ENCODE data around the gene KNSTRN.

The KNSTRN gene

DNA sequence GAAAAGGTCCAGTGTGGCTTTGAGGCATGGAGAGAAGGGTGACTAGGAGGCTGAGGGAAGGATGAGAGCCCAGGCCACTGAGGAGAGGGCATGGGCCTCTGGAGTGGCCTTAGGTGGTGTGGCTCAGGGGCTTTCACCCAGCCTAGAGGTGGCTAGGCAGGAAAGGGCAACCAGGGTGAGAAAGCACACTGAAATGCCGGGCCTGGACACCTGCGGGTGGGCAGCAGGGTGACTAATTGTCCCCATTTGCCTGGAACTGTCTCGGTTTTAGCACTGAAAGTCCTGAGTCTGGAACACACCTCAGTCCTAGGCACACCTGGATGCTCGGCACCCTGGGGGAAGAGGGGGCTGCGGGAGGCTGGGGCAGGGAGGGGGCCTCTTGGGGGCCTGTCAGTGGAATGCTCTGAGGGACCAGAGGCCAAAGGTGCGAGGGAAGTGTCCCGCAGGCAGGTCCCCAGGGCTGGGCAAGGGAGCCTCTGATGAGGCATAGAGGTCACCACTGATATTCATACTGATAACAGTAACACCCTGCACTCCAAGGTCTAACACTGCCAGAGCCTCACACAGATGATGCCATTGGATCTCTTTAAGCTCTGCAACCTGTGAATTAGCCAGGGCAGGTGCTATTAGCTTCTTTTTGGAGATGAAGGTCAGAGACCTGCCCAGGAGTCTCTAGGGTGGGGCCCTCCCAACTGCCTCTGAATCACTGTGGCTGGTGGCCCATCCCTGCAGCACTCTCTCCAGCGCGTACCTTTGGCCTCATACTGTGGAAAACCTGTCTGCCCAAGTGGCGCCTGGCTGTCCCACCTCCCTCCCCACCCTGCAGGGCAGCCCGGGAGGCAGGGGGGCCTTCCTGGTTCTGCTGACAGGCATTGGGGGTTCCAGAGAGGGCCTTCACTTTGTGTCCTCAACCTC, 34.7 kb upstream of the KNSTRN start:
- Histone ChIP-seq H3K4me1 (peaks cover 0 to 24% (median 23%) of the 10 kb centered on the region in 4 donors), H3K27me3 (no peaks in the 10 kb centered on the region), H3K27ac (no peak overlapping the region), H3K4me3 (no peak overlapping the region), H3K9me3 (no peaks in the 10 kb centered on the region), H3K36me3 (no peaks in the 10 kb centered on the region)
- DNase-seq = no peak
- intact Hi-C loops (cut with DNase I; ENCODE audit: low total_unique reads) = no loop called here
- TF ChIP-seq, protein P1, sequence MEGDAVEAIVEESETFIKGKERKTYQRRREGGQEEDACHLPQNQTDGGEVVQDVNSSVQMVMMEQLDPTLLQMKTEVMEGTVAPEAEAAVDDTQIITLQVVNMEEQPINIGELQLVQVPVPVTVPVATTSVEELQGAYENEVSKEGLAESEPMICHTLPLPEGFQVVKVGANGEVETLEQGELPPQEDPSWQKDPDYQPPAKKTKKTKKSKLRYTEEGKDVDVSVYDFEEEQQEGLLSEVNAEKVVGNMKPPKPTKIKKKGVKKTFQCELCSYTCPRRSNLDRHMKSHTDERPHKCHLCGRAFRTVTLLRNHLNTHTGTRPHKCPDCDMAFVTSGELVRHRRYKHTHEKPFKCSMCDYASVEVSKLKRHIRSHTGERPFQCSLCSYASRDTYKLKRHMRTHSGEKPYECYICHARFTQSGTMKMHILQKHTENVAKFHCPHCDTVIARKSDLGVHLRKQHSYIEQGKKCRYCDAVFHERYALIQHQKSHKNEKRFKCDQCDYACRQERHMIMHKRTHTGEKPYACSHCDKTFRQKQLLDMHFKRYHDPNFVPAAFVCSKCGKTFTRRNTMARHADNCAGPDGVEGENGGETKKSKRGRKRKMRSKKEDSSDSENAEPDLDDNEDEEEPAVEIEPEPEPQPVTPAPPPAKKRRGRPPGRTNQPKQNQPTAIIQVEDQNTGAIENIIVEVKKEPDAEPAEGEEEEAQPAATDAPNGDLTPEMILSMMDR (IDR thresholded peaks at IDR 0.05) = no peak

DNA sequence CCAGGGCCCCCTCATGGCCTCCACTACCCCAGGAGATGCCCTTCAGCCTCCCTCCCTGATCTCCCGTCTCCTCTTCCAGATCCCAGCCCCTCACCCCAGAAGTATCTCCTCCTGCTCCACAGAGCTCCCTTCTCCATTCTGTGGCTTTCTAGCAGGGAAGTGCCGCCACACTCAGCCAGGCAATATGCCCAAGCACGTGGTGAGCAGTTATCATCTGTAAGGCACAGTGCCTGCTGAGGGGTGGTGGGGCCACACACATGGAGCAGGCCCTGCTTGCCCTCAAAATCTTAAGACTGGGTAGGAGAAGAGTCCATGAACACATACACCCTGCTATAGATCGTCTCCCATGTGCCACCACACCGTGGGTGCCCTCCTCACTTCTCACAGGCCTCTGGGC, 34.0 kb upstream of the KNSTRN start:
- no peak overlapping the region for H3K27ac ChIP-seq

DNA sequence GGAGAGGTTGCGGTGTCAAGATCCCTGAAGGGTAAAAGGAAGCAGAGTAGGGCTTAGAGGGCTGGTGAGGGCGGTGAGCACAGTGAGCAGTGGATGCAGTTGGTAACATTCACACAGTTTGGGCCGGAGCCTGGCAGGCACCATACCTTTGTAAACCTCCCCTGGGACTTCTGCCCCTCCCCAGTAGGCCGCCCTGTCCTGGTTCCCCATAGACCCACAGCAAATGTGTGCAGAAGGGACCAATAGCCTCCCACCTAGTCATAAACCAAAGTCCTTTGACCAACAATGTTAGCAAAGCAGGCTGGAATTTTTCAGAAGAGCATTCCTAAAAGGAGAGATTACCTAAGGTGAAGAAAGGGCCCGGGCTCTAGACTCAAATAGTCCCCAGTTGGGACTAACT, 33.4 kb upstream of the KNSTRN start:
- H3K27ac ChIP-seq = no peak overlapping the region
- H3K4me1 ChIP-seq = peaks cover 0 to 18% (median 11%) of the 10 kb centered on the region in 4 donors
- no peaks in the 10 kb centered on the region for H3K27me3 ChIP-seq
- no peaks in the 10 kb centered on the region for H3K9me3 ChIP-seq
- DNase-seq = no peak
- intact Hi-C loops (cut with DNase I; ENCODE audit: low total_unique reads) = no loop called here
- TF ChIP-seq, protein P1 (IDR thresholded peaks at IDR 0.05) = no peak
- no peak overlapping the region for H3K4me3 ChIP-seq
- no peaks in the 10 kb centered on the region for H3K36me3 ChIP-seq

More for the DNA sequence above, 34.0 kb upstream of the KNSTRN start:
- no peak for DNase-seq
- intact Hi-C loops (cut with DNase I; ENCODE audit: low total_unique reads) = no loop called here
- Histone ChIP-seq H3K4me3 (no peak overlapping the region), H3K4me1 (peaks cover 0 to 18% (median 16%) of the 10 kb centered on the region in 4 donors), H3K9me3 (no peaks in the 10 kb centered on the region), H3K36me3 (no peaks in the 10 kb centered on the region), H3K27me3 (no peaks in the 10 kb centered on the region)
- TF ChIP-seq, protein P1 (IDR thresholded peaks at IDR 0.05) = no peak

DNA sequence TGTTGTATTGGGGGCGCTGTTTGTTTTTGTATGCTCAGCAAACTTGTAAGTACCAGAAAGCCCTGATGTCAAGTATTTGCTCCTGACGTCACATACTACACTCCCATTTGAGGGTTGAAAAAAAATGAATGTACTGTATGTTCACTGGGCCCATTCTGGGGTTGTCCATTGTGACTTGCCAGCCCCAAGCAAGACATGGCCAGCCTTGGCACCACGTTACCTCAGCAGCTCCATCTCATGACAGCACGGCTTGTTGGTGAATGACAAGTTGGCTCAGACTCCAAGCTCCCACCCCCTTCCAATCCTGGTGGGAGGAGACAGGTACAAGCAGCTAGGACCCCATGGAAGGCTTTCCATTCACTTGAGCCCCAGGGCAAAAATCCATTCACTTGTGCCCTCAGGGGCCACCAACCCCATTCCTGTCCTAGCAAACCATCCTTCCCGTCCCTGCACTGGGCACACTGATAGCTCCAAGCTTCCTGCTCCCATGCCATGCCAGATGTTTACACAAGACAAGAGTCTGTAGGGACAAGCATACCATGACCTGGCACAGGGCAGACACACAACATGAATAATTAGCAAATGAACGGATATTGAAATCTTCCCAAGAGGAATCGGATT, 30.1 kb upstream of the KNSTRN start:
- Histone ChIP-seq H3K36me3 (no peaks in the 10 kb centered on the region), H3K27ac (no peak overlapping the region), H3K4me3 (no peak overlapping the region), H3K4me1 (peaks cover 0 to 15% (median 5%) of the 10 kb centered on the region in 4 donors), H3K27me3 (no peaks in the 10 kb centered on the region), H3K9me3 (no peaks in the 10 kb centered on the region)
- intact Hi-C loops (cut with DNase I; ENCODE audit: low total_unique reads) = loop anchor here (5.0 kb wide), 1 partner anchor 135 kb away; no protein-coding TSS in a partner anchor
- TF ChIP-seq, protein P1 (IDR thresholded peaks at IDR 0.05) = no peak
- DNase-seq = no peak

DNA sequence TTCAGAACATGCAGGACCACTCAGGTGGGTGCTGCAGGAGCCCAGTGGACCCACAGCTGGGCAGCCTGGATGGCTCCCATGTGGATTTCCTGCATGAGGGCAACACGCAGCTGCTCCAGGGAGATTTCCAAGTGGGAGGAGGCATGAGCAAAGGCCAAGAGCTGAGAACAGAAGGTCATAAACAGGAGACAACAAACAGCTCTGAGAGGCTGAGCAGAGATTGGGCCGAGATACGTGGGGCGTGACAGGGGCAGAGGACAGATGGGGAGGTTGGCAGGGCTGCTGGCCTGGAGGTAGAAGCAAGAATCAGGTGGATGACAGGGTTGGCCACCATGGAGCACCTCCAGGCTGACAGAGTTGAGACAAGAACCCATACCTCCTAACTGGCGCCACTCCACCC, 28.8 kb upstream of the KNSTRN start:
- intact Hi-C loops (cut with DNase I; ENCODE audit: low total_unique reads) = loop anchor here (5.0 kb wide), 1 partner anchor 136 kb away; no protein-coding TSS in a partner anchor
- TF ChIP-seq, protein P1 (IDR thresholded peaks at IDR 0.05) = no peak

More for the DNA sequence above, 28.8 kb upstream of the KNSTRN start:
- no peaks in the 10 kb centered on the region for H3K9me3 ChIP-seq
- no peak for DNase-seq
- no peak overlapping the region for H3K4me3 ChIP-seq
- no peaks in the 10 kb centered on the region for H3K36me3 ChIP-seq
- no peaks in the 10 kb centered on the region for H3K27me3 ChIP-seq
- peaks cover 0 to 25% (median 15%) of the 10 kb centered on the region in 4 donors for H3K4me1 ChIP-seq
- H3K27ac ChIP-seq = no peak overlapping the region

Data from tibial artery (tissue), 4 donors.